GM12872 (cell line): Measurements from ENCODE around the gene NAB2.

Experiments
- TF ChIP-seq, protein P1 (sequence below): IDR thresholded peaks from 3 replicates; pipeline ENCODE4 v1.5.1; 2011; ENCODE audit warnings: low read depth, mild to moderate bottlenecking, low read length, moderate library complexity; ENCODE audit not compliant: insufficient read depth

The NAB2 gene

DNA sequence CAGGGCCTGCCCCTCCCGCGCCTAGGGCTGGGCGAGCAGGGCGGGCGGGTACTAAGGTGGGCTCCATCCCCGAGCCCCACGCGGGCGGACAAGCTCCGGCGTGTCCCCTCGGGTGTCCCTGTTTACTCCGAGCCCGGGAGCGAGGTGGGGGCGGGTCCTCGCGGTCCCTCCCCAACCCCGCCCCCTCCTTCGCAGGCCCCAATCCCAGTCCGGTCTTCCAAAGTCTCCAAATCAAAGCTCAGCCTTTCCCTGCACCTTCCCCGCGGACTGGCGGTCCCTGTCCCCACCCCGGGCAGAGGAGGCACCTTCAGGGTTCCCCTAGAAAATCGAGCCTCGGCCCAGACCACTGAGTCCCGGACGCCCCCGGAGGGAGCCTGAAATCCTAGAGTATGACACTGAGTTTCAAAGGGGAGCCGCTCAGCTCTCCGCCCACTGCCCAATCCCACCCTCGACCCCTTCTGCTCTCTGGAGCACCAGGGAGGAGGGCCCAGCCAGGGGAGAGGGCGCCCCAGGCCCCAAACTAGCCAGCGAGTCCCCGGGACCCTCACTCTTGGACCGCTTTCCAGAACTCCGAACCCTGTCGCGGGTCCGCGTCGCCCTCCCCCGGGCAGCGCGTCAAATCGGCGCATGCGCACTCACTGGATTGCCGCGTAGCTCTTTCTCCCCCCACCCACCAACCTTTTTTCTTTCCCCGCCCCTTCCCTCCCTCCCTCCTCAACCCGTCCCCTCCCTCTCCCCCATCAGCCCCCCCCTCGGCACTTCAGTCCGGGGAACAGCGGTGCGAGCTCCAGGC, 39.0 kb downstream of the NAB2 start, which contains the start of gene LRP1:
TSS of gene LRP1 (plus strand) at position 758 of the 793 bp plus-strand sequence. CDS start 482 bp downstream, outside the sequence.
- TF ChIP-seq, protein P1, sequence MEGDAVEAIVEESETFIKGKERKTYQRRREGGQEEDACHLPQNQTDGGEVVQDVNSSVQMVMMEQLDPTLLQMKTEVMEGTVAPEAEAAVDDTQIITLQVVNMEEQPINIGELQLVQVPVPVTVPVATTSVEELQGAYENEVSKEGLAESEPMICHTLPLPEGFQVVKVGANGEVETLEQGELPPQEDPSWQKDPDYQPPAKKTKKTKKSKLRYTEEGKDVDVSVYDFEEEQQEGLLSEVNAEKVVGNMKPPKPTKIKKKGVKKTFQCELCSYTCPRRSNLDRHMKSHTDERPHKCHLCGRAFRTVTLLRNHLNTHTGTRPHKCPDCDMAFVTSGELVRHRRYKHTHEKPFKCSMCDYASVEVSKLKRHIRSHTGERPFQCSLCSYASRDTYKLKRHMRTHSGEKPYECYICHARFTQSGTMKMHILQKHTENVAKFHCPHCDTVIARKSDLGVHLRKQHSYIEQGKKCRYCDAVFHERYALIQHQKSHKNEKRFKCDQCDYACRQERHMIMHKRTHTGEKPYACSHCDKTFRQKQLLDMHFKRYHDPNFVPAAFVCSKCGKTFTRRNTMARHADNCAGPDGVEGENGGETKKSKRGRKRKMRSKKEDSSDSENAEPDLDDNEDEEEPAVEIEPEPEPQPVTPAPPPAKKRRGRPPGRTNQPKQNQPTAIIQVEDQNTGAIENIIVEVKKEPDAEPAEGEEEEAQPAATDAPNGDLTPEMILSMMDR: no peak

GRCh38 chr12:57128519-57129247, 39.8 kb downstream of the NAB2 start:
- TF ChIP-seq, protein P1: no peak

GRCh38 chr12:57129321-57129842, 40.5 kb downstream of the NAB2 start:
- TF ChIP-seq, protein P1: no peak

DNA sequence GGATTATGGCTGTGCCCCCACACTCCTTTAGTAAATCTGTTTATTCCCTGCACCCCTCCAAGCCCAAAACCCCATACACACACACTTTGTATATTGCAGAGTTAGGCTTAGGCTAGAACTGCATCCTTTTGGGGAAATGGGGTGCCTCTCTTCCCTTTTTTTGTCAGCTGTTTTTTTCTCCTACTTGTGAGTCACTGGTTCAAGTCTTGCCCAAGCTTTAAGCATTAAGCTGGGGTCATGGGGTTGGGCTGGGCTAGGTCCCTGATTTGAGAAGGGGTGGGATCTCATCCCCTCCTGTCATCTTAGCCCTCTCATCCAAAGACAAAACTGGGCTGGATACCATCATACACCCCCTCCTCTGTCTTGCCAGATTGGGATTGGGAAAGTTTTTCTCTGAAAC, 41.0 kb downstream of the NAB2 start:
- TF ChIP-seq, protein P1: no peak

DNA sequence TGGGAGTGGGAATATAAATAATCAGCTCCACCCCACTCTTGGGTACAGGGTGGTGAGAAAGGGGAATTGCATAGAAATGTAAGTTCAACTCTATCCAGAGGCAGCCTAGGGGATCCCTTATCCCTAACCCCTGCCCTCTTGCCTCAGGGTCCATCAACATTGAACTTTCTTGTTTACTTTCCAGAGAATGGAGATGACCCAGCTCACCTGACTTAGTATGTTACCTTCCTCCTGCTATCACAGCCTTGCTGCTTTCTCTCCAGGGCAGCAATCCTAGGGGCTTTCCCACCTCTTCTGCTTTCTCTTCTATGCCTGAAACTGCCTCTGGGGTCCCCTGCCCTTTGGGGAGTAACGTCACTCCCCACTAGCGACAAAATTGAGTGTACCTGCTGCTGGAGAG, 42.0 kb downstream of the NAB2 start:
- TF ChIP-seq, protein P1: no peak

GRCh38 chr12:57131896-57132744, 43.2 kb downstream of the NAB2 start:
- TF ChIP-seq, protein P1: no peak
